ENCODE results near the gene PCYT2. TPM values are rescaled to one million over a fixed set of nuclear protein-coding genes. Genes with fewer than 3 reads are reported as not detected.

The PCYT2 gene
- 31.6 and 65.6 TPM in 2 replicates for total RNA-seq
- polyA plus RNA-seq, result 46.0 and 61.1 TPM in 2 replicates
- polyA plus RNA-seq (2012), result 57.9 and 83.5 TPM in 2 replicates
- polyA minus RNA-seq (ENCODE audit: low replicate concordance), result 66.2 and 129 TPM in 2 replicates

DNA sequence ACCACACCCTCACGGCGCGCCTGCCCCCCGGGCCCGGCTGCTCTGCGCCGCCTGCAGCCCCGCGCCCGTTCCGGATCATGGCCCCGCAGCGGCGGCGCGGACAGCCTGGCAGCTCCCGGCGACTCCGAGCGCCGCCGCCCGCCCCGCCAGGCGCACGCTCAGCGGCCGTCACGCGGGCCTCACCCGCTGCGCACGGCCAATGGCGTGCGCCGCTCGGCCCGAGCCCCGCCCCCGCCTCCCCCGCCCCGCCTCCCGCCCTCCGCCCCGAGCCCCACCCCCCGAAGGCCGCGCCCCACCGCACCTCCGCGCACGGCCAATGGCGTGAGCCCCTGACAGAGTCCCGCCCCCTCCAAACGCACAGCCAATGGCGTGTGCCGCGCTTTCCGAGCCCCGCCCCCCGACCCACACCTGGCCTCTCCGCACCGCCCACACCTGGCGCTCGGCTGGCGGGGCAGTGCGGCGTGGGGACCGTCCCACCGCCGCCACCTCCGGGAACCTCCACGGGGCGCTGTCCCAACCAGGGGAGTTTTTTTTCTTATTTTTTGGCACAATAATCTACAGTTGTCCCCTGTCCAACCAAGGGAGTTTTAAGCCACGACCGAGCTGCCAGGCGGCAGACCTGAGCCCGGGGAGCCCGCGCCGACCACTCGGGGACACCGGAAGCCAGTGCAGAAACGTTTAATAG lies at the start of gene PCYT2:
TSS of gene PCYT2 (minus strand) at position 123 of the 685 bp plus-strand sequence. CDS start at position 79, 44 bp downstream.
- Histone ChIP-seq H3K27me3 (ENCODE audit: control insufficient read depth, insufficient read depth, low read length) (no peaks in the 10 kb centered on the region), H3K4me2 (ENCODE audit: extremely low read depth, insufficient read depth, low read length) (peak within 1 kb of the TSS; percentile 93), H3K4me1 (ENCODE audit: control insufficient read depth, extremely low read depth, insufficient read depth, low read length) (peaks cover 5% of the 10 kb centered on the region), H3K79me2 (ENCODE audit: control insufficient read depth, insufficient read depth, low read length) (peaks cover 12% of the 10 kb centered on the region), H2AFZ (ENCODE audit: low read length) (no peak within 1 kb of the TSS), H3K27ac (ENCODE audit: insufficient read depth, low read length) (peak within 1 kb of the TSS; percentile 32), H3K4me3 (replicated peaks in 1 of 4; ENCODE audit: control extremely low read depth in 1 of 4, insufficient read depth in 1 of 4, low read depth in 3 of 4, low read length in 4 of 4) (peak within 1 kb of the TSS; percentile 70 to 85 (median 84)), H3K36me3 (ENCODE audit: control insufficient read depth, insufficient read depth, low read length) (peaks cover 42% of the 10 kb centered on the region), H3K9me3 (ENCODE audit: control insufficient read depth, insufficient read depth, low read depth, low read length) (no peaks in the 10 kb centered on the region), H4K20me1 (ENCODE audit: control insufficient read depth, extremely low read depth, insufficient read depth, low read length) (no peaks in the 10 kb centered on the region), H3K9ac (ENCODE audit: insufficient read depth, low read length) (peak within 1 kb of the TSS; percentile 72)
- no peak for TF ChIP-seq EZH2 (IDR thresholded peaks at IDR 0.05; ENCODE audit: low read length, missing control alignments)
- no peak for TF ChIP-seq CTCF (conservative IDR thresholded peaks at IDR 0.05 in 1 of 2, IDR thresholded peaks at IDR 0.05 in 1 of 2; ENCODE audit: low read depth in 1 of 2, low read length in 2 of 2)
- DNase-seq (ENCODE audit: low read depth in 2 of 2), result peak; percentile 74 to 83

DNA sequence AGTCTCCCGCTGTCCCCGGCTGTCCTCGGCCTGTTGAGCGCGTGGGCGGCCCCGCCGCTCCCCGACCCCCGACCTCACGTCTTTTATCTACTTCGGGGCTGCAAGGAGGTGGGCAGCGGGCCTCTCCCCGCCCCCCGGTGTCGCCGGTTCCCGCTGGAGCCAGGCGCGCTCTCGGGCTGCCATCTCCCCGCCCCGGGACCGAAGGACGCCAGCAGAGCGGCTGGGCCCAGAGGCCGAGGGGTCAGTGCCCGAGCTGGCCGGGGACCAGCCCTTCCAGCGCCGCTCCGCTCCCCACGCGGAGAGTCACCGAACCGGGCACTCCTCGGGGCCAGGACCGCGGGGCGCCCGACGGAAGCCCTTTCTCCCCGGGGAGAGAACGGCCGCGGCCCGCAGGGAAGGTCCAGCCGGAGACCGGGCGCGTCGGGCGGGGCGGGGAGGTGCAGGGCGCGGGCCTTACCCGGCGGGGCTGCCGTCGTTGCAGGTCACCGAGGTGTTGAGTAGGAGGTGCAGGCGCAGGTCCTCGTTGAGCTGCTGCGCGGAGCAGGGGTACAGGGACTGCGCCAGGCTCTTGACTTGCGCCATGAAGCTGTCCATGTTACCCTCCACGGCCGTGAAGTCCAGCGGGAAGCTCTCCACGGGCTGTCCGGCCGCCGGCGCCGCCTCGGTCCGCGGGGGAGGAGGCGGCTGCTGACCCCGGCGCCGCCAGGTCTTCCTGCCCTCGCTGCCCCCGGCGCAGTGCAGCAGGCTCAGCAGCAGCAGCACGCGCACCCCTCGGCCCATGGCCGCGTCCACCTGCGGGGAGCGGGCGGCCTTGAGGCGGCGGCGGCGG lies 49.1 kb upstream of the PCYT2 start:
- H3K4me3 ChIP-seq (replicated peaks in 1 of 4; ENCODE audit: control extremely low read depth in 1 of 4, insufficient read depth in 1 of 4, low read depth in 3 of 4, low read length in 4 of 4), result peak overlapping the region in 1 of 4 experiments; percentile 20
- no peaks in the 10 kb centered on the region for H3K79me2 ChIP-seq (ENCODE audit: control insufficient read depth, insufficient read depth, low read length)
- no peaks in the 10 kb centered on the region for H3K36me3 ChIP-seq (ENCODE audit: control insufficient read depth, insufficient read depth, low read length)
- TF ChIP-seq EZH2 (IDR thresholded peaks at IDR 0.05; ENCODE audit: low read length, missing control alignments) (peak; percentile 100), CTCF (conservative IDR thresholded peaks at IDR 0.05 in 1 of 2, IDR thresholded peaks at IDR 0.05 in 1 of 2; ENCODE audit: low read depth in 1 of 2, low read length in 2 of 2) (no peak)
- no peaks in the 10 kb centered on the region for H4K20me1 ChIP-seq (ENCODE audit: control insufficient read depth, extremely low read depth, insufficient read depth, low read length)
- H3K9ac ChIP-seq (ENCODE audit: insufficient read depth, low read length), result no peak overlapping the region
- no peaks in the 10 kb centered on the region for H3K9me3 ChIP-seq (ENCODE audit: control insufficient read depth, insufficient read depth, low read depth, low read length)
- H3K27ac ChIP-seq (ENCODE audit: insufficient read depth, low read length), result no peak overlapping the region
- peaks cover 36% of the 10 kb centered on the region for H3K27me3 ChIP-seq (ENCODE audit: control insufficient read depth, insufficient read depth, low read length)
- no peak for DNase-seq (ENCODE audit: low read depth in 2 of 2)
- H2AFZ ChIP-seq (ENCODE audit: low read length), result no peak overlapping the region
- H3K4me1 ChIP-seq (ENCODE audit: control insufficient read depth, extremely low read depth, insufficient read depth, low read length), result peaks cover 2% of the 10 kb centered on the region
- no peak overlapping the region for H3K4me2 ChIP-seq (ENCODE audit: extremely low read depth, insufficient read depth, low read length)
